ENCODE measurements around the gene MTFMT.

- TF ChIP-seq GATA3 (IDR thresholded peaks at IDR 0.05; ENCODE audit: low read depth, low read length), result no peak
- TF ChIP-seq GATA2 (IDR thresholded peaks at IDR 0.05; ENCODE audit: low read depth, low read length), result no peak
Measured at GRCh38 chr15:65038836-65039235, 9.4 kb upstream of the MTFMT start.
